ENCODE data around the gene FADS2.

Gene FADS2

DNA sequence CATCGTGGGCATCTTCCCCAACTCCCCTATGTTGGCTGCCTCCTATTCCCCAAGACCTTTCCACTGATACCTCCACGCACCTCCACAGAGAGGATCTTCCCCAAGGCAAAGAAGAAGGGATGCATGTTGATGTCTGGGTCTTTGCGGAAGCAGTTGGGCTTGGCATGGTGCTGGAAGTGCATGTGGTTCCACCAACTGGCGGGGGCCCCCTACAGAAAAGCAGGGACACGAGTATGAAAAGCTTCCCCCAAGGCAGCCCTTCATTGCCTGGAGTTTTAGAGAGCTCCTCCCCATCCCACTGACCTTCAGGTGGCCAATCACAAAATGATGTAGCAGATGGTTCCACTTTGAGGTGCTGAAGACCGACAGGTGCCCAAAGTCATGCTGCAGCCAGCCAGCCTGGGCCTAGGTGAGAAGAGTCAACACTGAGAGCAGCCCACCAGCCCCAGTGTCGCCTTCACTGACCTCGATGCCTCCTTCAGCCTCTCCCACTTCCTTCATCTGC lies 17.4 kb upstream of the FADS2 start:
- Mint-ChIP-seq H3K4me1 (peaks cover 6% of the 10 kb centered on the region), H3K27ac (no peak overlapping the region), H3K4me3 (no peak overlapping the region), H3K27me3 (ENCODE audit: low read depth) (no peaks in the 10 kb centered on the region), H3K9me3 (no peaks in the 10 kb centered on the region), H3K36me3 (ENCODE audit: low read depth) (peaks cover 69% of the 10 kb centered on the region)
- TF ChIP-seq, protein P1, sequence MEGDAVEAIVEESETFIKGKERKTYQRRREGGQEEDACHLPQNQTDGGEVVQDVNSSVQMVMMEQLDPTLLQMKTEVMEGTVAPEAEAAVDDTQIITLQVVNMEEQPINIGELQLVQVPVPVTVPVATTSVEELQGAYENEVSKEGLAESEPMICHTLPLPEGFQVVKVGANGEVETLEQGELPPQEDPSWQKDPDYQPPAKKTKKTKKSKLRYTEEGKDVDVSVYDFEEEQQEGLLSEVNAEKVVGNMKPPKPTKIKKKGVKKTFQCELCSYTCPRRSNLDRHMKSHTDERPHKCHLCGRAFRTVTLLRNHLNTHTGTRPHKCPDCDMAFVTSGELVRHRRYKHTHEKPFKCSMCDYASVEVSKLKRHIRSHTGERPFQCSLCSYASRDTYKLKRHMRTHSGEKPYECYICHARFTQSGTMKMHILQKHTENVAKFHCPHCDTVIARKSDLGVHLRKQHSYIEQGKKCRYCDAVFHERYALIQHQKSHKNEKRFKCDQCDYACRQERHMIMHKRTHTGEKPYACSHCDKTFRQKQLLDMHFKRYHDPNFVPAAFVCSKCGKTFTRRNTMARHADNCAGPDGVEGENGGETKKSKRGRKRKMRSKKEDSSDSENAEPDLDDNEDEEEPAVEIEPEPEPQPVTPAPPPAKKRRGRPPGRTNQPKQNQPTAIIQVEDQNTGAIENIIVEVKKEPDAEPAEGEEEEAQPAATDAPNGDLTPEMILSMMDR (IDR thresholded peaks at IDR 0.05; ENCODE audit: unreplicated experiment in 3 of 3), result no peak

- TF ChIP-seq, protein P1 (IDR thresholded peaks at IDR 0.05; ENCODE audit: unreplicated experiment in 3 of 3), result no peak
- Mint-ChIP-seq H3K4me3 (peak overlapping the region in 2 of 3 experiments; percentile 37 to 75), H3K27me3 (ENCODE audit: low read depth) (no peaks in the 10 kb centered on the region)
These were observed 16.3 kb upstream of the FADS2 start for GRCh38 chr11:61811831-61812230.

GRCh38 chr11:61812736-61813411 lies 15.2 kb upstream of the FADS2 start:
- Mint-ChIP-seq H3K9me3 (no peaks in the 10 kb centered on the region), H3K4me1 (peaks cover 11% of the 10 kb centered on the region), H3K27ac (peak overlapping the region in 2 of 3 experiments; percentile 27 to 61), H3K27me3 (ENCODE audit: low read depth) (no peaks in the 10 kb centered on the region), H3K4me3 (peak overlapping the region in 2 of 3 experiments; percentile 31 to 39), H3K36me3 (ENCODE audit: low read depth) (peaks cover 54% of the 10 kb centered on the region)
- TF ChIP-seq, protein P1 (IDR thresholded peaks at IDR 0.05; ENCODE audit: unreplicated experiment in 3 of 3), result no peak

More at GRCh38 chr11:61811831-61812230, 16.3 kb upstream of the FADS2 start:
- peak overlapping the region in 1 of 3 experiments; percentile 21 for H3K27ac Mint-ChIP-seq
- H3K4me1 Mint-ChIP-seq, result peaks cover 6% of the 10 kb centered on the region
- no peaks in the 10 kb centered on the region for H3K9me3 Mint-ChIP-seq
- peaks cover 64% of the 10 kb centered on the region for H3K36me3 Mint-ChIP-seq (ENCODE audit: low read depth)

- TF ChIP-seq, protein P1 (IDR thresholded peaks at IDR 0.05; ENCODE audit: unreplicated experiment in 3 of 3), result no peak
- H3K36me3 Mint-ChIP-seq (ENCODE audit: low read depth), result peaks cover 43% of the 10 kb centered on the region
These were observed 13.7 kb upstream of the FADS2 start for GRCh38 chr11:61814247-61814957.

GRCh38 chr11:61814958-61815789 lies 12.9 kb upstream of the FADS2 start:
- H3K9me3 Mint-ChIP-seq, result no peaks in the 10 kb centered on the region
- TF ChIP-seq, protein P1 (IDR thresholded peaks at IDR 0.05; ENCODE audit: unreplicated experiment in 3 of 3), result no peak
- H3K27me3 Mint-ChIP-seq (ENCODE audit: low read depth), result no peaks in the 10 kb centered on the region
- H3K4me3 Mint-ChIP-seq, result peak overlapping the region; percentile 96 to 98 (median 98)
- peaks cover 36% of the 10 kb centered on the region for H3K36me3 Mint-ChIP-seq (ENCODE audit: low read depth)
- peaks cover 13% of the 10 kb centered on the region for H3K4me1 Mint-ChIP-seq
- peak overlapping the region; percentile 95 to 100 (median 99) for H3K27ac Mint-ChIP-seq

More at GRCh38 chr11:61814247-61814957, 13.7 kb upstream of the FADS2 start:
- Mint-ChIP-seq H3K27me3 (ENCODE audit: low read depth) (no peaks in the 10 kb centered on the region), H3K9me3 (no peaks in the 10 kb centered on the region), H3K4me3 (peak overlapping the region; percentile 96 to 98 (median 98)), H3K4me1 (peaks cover 13% of the 10 kb centered on the region), H3K27ac (peak overlapping the region; percentile 95 to 100 (median 99))

All from nephron (organoid).